ENCODE measurements around the gene RNASE11. TPM values are rescaled to one million over a fixed set of nuclear protein-coding genes. Genes with fewer than 3 reads are reported as not detected.

Gene RNASE11
- total and polyA plus RNA-seq, 3 donors from 2014 or later, result 31.7 to 81.0 (median 52.0) TPM

GRCh38 chr14:20606902-20607242 is 19.1 kb upstream of the RNASE11 start:
- Histone ChIP-seq H3K36me3 (ENCODE audit: low read depth, missing control alignments) (no peaks in the 10 kb centered on the region), H3K4me3 (no peak overlapping the region), H3K4me1 (no peaks in the 10 kb centered on the region), H3K27me3 (no peaks in the 10 kb centered on the region), H3K27ac (no peak overlapping the region), H3K9me3 (no peaks in the 10 kb centered on the region)
- 72 to 77% methylated on average over 2 of the region's 2 CpGs for WGBS, 2 donors
- intact Hi-C loops (cut with DNase I; ENCODE audit: low total_unique reads), result loop anchor here (10.0 kb wide), 1 partner anchor 282 kb away; no protein-coding TSS in a partner anchor
- DNase-seq, result no peak
- TF ChIP-seq POLR2A (IDR thresholded peaks at IDR 0.05) (no peak), CTCF (IDR thresholded peaks at IDR 0.05) (no peak)

GRCh38 chr14:20606190-20606901 is 18.5 kb upstream of the RNASE11 start:
- peak; percentile 72 for DNase-seq
- intact Hi-C loops (cut with DNase I; ENCODE audit: low total_unique reads), result loop anchor here (10.0 kb wide), 1 partner anchor 282 kb away; no protein-coding TSS in a partner anchor
- TF ChIP-seq CTCF (IDR thresholded peaks at IDR 0.05) (peak in 2 of 3 experiments; percentile 35 to 49), POLR2A (IDR thresholded peaks at IDR 0.05) (no peak)
- Histone ChIP-seq H3K27ac (no peak overlapping the region), H3K36me3 (ENCODE audit: low read depth, missing control alignments) (no peaks in the 10 kb centered on the region), H3K4me3 (no peak overlapping the region), H3K4me1 (no peaks in the 10 kb centered on the region), H3K27me3 (no peaks in the 10 kb centered on the region), H3K9me3 (no peaks in the 10 kb centered on the region)
- 50 to 55% methylated on average over 6 to 8 of the region's 8 CpGs for WGBS, 2 donors

- WGBS, 2 donors, result 81 to 85% methylated on average over 13 of the region's 13 CpGs
Observed at GRCh38 chr14:20603813-20604690, 16.3 kb upstream of the RNASE11 start.

GRCh38 chr14:20602583-20602982 is 14.8 kb upstream of the RNASE11 start:
- H3K27me3 ChIP-seq, result no peaks in the 10 kb centered on the region
- no peaks in the 10 kb centered on the region for H3K36me3 ChIP-seq (ENCODE audit: low read depth, missing control alignments)
- H3K9me3 ChIP-seq, result no peaks in the 10 kb centered on the region
- no peaks in the 10 kb centered on the region for H3K4me1 ChIP-seq
- WGBS, 2 donors, result 92% methylated on average over 9 of the region's 9 CpGs
- DNase-seq, result no peak
- H3K27ac ChIP-seq, result no peak overlapping the region
- H3K4me3 ChIP-seq, result no peak overlapping the region
- intact Hi-C loops (cut with DNase I; ENCODE audit: low total_unique reads), result loop anchor here (10.0 kb wide), 1 partner anchor 278 kb away; no protein-coding TSS in a partner anchor
- no peak for TF ChIP-seq POLR2A (IDR thresholded peaks at IDR 0.05)
- TF ChIP-seq CTCF (IDR thresholded peaks at IDR 0.05), result no peak

More at GRCh38 chr14:20603813-20604690, 16.3 kb upstream of the RNASE11 start:
- TF ChIP-seq POLR2A (IDR thresholded peaks at IDR 0.05) (no peak), CTCF (IDR thresholded peaks at IDR 0.05) (no peak)
- intact Hi-C loops (cut with DNase I; ENCODE audit: low total_unique reads), result loop anchor here (10.0 kb wide), 1 partner anchor 279 kb away; no protein-coding TSS in a partner anchor
- no peak for DNase-seq
- no peak overlapping the region for H3K4me3 ChIP-seq
- H3K27ac ChIP-seq, result no peak overlapping the region
- no peaks in the 10 kb centered on the region for H3K4me1 ChIP-seq
- H3K9me3 ChIP-seq, result no peaks in the 10 kb centered on the region
- H3K36me3 ChIP-seq (ENCODE audit: low read depth, missing control alignments), result no peaks in the 10 kb centered on the region
- H3K27me3 ChIP-seq, result no peaks in the 10 kb centered on the region
